LNCaP clone FGC (cell line): Measurements from ENCODE around the gene HBZ.
A peak's percentile ranks its signal among the peaks of the same experiment; 100 is the strongest.

Experiments used
- DNase-seq: peaks from one replicate; pipeline ENCODE4 v3.0.0-alpha.2; 2011; ENCODE audit warnings: low read depth
- H3K4me3 ChIP-seq: 2 replicates; pipeline ENCODE4 v1.5.1; 2011; ENCODE audit warnings: mild to moderate bottlenecking, low read depth, low read length, control low read depth
- TF ChIP-seq, protein P1 (sequence below): IDR thresholded peaks from 2 replicates; pipeline ENCODE4 v1.5.1; 2012; ENCODE audit warnings: mild to moderate bottlenecking; ENCODE audit not compliant: control insufficient read depth, insufficient read depth; ENCODE audit errors: extremely low read depth

Gene HBZ

DNA sequence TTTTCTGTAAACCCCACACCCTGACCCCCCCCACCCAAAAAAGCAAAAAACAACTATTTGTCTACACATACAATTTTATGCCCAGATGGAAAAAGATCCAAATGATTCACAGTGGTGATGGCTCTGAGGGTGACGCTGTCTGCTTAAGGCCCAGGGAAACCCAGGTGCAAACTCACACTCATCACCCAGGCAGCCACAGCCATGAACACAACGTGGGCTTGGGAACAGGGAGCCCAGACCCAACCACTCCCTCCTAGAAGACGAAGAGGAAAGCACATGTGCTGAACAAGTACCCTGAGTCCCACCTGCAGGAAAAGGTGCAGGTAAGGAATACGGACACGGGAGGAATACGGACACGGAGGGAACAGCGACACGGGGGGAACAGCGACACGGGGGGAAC lies 33.2 kb downstream of the HBZ start:
- TF ChIP-seq, protein P1, sequence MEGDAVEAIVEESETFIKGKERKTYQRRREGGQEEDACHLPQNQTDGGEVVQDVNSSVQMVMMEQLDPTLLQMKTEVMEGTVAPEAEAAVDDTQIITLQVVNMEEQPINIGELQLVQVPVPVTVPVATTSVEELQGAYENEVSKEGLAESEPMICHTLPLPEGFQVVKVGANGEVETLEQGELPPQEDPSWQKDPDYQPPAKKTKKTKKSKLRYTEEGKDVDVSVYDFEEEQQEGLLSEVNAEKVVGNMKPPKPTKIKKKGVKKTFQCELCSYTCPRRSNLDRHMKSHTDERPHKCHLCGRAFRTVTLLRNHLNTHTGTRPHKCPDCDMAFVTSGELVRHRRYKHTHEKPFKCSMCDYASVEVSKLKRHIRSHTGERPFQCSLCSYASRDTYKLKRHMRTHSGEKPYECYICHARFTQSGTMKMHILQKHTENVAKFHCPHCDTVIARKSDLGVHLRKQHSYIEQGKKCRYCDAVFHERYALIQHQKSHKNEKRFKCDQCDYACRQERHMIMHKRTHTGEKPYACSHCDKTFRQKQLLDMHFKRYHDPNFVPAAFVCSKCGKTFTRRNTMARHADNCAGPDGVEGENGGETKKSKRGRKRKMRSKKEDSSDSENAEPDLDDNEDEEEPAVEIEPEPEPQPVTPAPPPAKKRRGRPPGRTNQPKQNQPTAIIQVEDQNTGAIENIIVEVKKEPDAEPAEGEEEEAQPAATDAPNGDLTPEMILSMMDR, result no peak
- no peak overlapping the region for H3K4me3 ChIP-seq
- DNase-seq, result no peak

DNA sequence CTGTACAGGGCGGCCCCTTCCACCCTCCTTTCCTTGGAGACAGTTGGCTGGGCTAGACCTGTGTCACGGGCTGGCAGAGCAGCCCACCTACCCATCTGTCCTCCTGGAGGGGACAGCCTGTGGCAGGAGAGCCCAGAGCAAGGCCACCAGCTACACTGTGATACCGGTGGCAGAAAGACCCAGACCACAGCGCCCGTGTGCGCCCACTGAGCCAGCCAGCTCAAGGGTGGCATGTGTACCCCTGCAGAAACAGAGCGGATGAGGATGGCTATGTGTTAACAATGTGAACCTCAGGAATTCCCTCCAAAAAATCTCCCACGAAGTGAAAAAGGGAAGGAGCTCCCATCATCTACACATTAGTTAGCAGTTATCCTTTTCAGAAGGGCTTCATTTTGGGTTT lies 34.9 kb downstream of the HBZ start:
- no peak for DNase-seq
- H3K4me3 ChIP-seq, result no peak overlapping the region
- TF ChIP-seq, protein P1, result no peak

DNA sequence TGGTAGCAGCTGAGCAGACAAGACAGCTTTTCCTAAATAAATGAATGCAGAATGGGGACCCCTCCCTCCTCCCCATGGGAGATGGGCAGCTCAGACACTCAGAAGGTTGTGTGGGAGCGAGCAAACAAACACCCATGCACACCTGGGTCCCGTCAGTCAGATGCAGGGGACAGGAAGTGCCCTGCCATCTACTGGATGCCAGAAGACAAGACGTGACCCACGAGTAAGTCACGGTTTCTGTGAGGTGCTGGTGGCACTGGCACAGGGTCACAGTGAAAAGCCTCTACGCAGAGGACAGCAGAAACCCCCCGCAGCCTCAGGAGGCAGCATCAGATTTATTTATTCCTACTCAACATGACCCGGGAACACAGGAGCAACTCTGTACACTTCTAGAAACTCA lies 36.2 kb downstream of the HBZ start:
- no peak overlapping the region for H3K4me3 ChIP-seq
- TF ChIP-seq, protein P1, result peak; percentile 41
- DNase-seq, result no peak

DNA sequence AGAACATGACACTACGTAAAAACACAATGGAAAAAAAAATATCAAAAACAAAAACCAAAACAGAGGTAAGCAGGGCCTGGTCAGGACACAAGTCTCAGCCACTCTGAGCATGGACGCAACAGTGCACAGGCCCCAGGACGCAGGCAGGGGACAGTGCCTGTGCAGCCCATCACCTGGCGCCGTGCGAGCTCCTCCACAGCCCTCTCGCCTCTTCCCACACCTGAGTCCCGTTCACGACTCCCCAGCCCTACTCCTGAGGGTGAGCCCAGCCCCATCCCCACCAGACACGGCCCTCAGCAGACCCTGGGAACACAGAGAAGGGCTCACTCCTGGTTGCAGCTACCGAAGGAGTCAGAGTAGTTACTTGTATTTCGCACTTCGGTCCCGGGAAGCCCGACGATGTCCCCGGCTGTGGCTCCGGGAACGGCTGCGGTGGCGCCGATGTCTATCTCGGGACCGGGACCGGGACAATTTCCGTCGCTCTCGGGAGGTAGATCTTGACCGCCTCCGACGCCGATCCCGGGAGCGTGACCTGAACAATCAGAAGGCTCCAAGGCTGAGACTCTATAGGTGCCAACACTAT lies 37.3 kb downstream of the HBZ start:
- DNase-seq, result no peak
- TF ChIP-seq, protein P1, result no peak
- no peak overlapping the region for H3K4me3 ChIP-seq

DNA sequence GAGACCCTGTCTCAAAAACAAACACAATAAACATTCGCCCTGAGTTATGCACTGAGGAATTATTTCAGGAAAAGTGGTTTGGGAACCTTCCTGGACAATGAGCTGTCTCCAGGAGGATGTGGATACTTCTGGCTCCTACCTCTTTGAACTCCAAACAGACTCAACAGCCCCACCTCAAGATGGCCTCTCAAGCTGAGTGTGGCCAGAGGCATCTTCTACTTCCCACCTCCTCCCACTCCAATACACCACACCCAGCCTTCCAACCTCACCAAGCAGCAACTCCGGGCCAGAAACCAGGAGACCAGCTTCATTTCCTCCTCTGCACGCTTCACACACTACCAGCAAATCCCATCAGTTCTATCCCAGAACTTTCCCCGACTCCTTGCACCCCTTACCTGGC lies 39.4 kb downstream of the HBZ start:
- no peak for DNase-seq
- TF ChIP-seq, protein P1, result no peak
- no peak overlapping the region for H3K4me3 ChIP-seq

DNA sequence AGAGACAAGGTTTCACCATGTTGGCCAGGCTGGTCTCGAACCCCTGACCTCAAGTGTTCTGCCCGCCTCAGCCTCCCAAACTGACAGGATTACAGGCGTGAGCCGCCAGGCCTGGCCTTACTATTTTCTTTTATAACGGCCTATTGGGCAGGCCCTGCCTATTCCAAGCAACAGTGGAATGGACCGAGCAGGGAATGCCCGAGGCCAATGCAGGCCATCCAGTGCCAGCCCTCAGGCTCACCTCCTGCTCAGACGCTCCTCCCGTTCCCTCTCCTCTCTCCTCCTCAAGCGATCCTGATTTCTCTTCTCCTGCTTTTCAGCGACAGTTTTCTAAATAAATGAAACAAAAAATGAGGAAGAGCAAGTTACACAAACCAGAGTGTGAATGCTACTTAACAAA lies 40.2 kb downstream of the HBZ start:
- DNase-seq, result no peak
- TF ChIP-seq, protein P1, result no peak
- no peak overlapping the region for H3K4me3 ChIP-seq

DNA sequence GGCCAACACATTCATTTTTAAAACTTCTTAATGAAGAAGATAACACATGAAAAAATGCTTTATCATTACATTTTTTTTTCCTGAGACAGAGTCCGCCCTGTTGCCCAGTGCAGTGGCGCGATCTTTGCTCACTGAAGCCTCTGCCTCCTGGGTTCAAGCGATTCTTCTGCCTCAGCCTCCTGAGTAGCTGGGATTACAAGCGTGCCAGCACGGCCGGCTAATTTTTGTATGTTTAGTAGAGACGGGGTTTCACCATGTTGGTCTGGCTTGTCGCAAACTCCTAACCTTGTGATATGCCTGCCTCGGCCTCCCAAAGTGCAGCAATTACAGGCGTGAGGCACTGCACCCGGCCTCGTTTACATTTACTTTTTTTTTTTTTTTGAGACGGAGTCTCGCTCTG lies 41.0 kb downstream of the HBZ start:
- TF ChIP-seq, protein P1, result no peak
- no peak overlapping the region for H3K4me3 ChIP-seq

More for the DNA sequence above, 41.0 kb downstream of the HBZ start:
- DNase-seq, result no peak
